ENCODE data around the gene ACOX2.

DNA sequence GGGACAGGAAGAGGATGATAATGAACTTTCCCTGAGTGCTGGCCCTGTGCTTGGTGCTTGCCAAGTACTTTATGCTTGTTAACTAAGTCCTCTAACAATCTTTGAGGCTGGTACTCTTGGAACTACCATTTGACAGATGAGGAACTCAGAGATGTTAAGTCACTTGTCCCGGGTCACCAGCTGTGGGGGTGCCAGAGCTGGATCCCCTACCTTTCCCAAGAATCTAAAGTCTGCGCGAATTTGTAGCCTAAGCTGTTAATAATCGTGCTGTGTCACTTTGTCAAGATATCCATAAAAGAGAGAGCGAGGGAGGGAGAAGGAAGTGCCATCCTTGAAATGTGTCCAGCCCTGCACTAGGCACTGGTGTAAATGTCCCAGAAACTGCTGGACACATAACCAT lies 19.0 kb upstream of the ACOX2 start:
- TF ChIP-seq, protein P1, sequence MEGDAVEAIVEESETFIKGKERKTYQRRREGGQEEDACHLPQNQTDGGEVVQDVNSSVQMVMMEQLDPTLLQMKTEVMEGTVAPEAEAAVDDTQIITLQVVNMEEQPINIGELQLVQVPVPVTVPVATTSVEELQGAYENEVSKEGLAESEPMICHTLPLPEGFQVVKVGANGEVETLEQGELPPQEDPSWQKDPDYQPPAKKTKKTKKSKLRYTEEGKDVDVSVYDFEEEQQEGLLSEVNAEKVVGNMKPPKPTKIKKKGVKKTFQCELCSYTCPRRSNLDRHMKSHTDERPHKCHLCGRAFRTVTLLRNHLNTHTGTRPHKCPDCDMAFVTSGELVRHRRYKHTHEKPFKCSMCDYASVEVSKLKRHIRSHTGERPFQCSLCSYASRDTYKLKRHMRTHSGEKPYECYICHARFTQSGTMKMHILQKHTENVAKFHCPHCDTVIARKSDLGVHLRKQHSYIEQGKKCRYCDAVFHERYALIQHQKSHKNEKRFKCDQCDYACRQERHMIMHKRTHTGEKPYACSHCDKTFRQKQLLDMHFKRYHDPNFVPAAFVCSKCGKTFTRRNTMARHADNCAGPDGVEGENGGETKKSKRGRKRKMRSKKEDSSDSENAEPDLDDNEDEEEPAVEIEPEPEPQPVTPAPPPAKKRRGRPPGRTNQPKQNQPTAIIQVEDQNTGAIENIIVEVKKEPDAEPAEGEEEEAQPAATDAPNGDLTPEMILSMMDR (conservative IDR thresholded peaks at IDR 0.05; ENCODE audit: low read depth, low read length) = no peak
- TF ChIP-seq EZH2phosphoT487 (IDR thresholded peaks at IDR 0.05; ENCODE audit: borderline replicate concordance, low read length) = no peak
- TF ChIP-seq EZH2 (IDR thresholded peaks at IDR 0.05; ENCODE audit: low read length, unreplicated experiment) = no peak
